Measurements from ENCODE around the gene PCDHA8.
"Not testable (repeated sequence)": the region's sequence is repeated elsewhere in the genome, so short reads cannot be mapped to it uniquely, and the experiment has no call there.

The PCDHA8 gene

DNA sequence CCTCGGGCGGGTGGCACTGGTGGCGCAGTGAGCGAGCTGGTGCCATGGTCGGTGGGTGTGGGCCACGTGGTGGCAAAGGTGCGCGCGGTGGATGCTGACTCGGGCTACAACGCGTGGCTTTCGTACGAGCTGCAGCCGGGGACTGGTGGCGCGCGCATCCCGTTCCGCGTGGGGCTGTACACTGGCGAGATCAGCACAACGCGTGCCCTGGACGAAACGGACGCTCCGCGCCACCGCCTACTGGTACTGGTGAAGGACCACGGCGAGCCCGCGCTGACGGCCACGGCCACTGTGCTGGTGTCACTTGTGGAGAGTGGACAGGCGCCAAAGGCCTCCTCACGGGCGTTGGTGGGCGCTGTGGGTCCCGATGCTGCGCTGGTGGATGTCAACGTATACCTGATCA lies 32.1 kb upstream of the PCDHA8 start:
- Histone ChIP-seq H3K27ac (ENCODE audit: low read depth, low read length) (no peak overlapping the region), H3K27me3 (ENCODE audit: control insufficient read depth, insufficient read depth, low read length) (no peaks in the 10 kb centered on the region), H3K4me3 (ENCODE audit: low read length) (no peak overlapping the region), H3K9ac (ENCODE audit: low read length) (no peak overlapping the region), H3K36me3 (ENCODE audit: control insufficient read depth, insufficient read depth, low read length) (no peaks in the 10 kb centered on the region), H3K4me1 (ENCODE audit: control insufficient read depth, insufficient read depth, low read length) (no peaks in the 10 kb centered on the region)

- H3K27ac ChIP-seq (ENCODE audit: low read depth, low read length) = no peak within 1 kb of the TSS
- no peak within 1 kb of the TSS for H3K4me3 ChIP-seq (ENCODE audit: low read length)
- H3K36me3 ChIP-seq (ENCODE audit: control insufficient read depth, insufficient read depth, low read length) = no peaks in the 10 kb centered on the region
- H3K9ac ChIP-seq (ENCODE audit: low read length) = no peak within 1 kb of the TSS
- no peaks in the 10 kb centered on the region for H3K4me1 ChIP-seq (ENCODE audit: control insufficient read depth, insufficient read depth, low read length)
- H3K27me3 ChIP-seq (ENCODE audit: control insufficient read depth, insufficient read depth, low read length) = no peaks in the 10 kb centered on the region
Measured at GRCh38 chr5:140821375-140822280, 19.4 kb upstream of the PCDHA8 start, which contains the start of gene PCDHA5. TSS of gene PCDHA5 (plus strand) at chr5:140821613.

GRCh38 chr5:140822281-140822629 lies 18.7 kb upstream of the PCDHA8 start:
- Histone ChIP-seq H3K4me3 (ENCODE audit: low read length) (no peak overlapping the region), H3K27me3 (ENCODE audit: control insufficient read depth, insufficient read depth, low read length) (no peaks in the 10 kb centered on the region), H3K36me3 (ENCODE audit: control insufficient read depth, insufficient read depth, low read length) (no peaks in the 10 kb centered on the region), H3K27ac (ENCODE audit: low read depth, low read length) (no peak overlapping the region), H3K4me1 (ENCODE audit: control insufficient read depth, insufficient read depth, low read length) (no peaks in the 10 kb centered on the region), H3K9ac (ENCODE audit: low read length) (no peak overlapping the region)

DNA sequence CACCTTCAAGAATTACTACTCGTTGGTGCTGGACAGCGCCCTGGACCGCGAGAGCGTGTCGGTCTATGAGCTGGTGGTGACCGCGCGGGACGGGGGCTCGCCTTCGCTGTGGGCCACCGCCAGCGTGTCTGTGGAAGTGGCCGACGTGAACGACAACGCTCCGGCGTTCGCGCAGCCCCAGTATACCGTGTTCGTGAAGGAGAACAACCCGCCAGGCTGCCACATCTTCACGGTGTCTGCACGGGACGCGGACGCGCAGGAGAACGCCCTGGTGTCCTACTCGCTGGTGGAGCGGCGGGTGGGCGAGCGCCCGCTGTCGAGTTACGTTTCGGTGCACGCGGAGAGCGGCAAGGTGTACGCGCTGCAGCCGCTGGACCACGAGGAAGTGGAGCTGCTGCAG lies 18.0 kb upstream of the PCDHA8 start:
- H3K36me3 ChIP-seq (ENCODE audit: control insufficient read depth, insufficient read depth, low read length); H3K4me1 ChIP-seq (ENCODE audit: control insufficient read depth, insufficient read depth, low read length); H3K9ac ChIP-seq (ENCODE audit: low read length); H3K27ac ChIP-seq (ENCODE audit: low read depth, low read length); H3K4me3 ChIP-seq (ENCODE audit: low read length); H3K27me3 ChIP-seq (ENCODE audit: control insufficient read depth, insufficient read depth, low read length): not testable (repeated sequence)

DNA sequence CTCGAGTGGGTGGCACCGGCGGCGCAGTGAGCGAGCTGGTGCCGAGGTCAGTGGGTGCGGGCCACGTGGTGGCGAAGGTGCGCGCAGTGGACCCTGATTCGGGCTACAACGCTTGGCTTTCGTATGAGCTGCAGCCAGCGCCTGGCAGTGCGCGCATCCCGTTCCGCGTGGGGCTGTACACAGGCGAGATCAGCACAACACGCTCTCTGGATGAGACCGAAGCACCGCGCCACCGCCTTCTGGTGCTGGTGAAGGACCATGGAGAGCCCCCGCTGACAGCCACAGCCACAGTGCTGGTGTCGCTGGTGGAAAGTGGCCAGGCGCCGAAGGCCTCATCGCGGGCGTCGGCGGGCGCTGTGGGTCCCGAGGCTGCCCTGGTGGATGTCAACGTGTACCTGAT lies 17.5 kb upstream of the PCDHA8 start:
- Histone ChIP-seq H3K4me1 (ENCODE audit: control insufficient read depth, insufficient read depth, low read length) (no peaks in the 10 kb centered on the region), H3K9ac (ENCODE audit: low read length) (no peak overlapping the region), H3K36me3 (ENCODE audit: control insufficient read depth, insufficient read depth, low read length) (no peaks in the 10 kb centered on the region), H3K27ac (ENCODE audit: low read depth, low read length) (no peak overlapping the region), H3K27me3 (ENCODE audit: control insufficient read depth, insufficient read depth, low read length) (no peaks in the 10 kb centered on the region), H3K4me3 (ENCODE audit: low read length) (no peak overlapping the region)

DNA sequence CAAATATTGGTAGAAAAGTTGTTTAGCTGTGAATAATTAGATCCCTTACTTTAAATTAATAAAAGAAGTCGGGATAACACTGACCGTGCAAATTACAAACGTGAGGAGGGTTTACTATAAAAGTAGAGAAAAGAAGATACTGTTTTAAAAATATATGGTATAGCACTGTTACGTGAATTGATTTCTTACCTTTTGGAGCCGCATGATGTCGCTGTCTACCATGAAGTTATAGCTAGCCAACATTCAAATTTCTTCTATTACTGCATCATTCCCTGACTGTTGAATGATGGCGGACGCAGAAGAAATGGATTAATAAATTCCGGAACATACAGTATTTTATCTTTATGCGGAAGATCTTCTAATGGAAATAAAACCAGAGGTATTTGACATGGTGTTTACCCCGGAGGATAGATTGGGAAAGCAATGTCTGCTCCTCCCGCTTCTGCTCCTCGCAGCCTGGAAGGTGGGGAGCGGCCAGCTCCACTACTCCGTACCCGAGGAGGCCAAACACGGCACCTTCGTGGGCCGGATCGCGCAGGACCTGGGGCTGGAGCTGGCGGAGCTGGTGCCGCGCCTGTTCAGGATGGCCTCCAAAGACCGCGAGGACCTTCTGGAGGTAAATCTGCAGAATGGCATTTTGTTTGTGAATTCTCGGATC lies 13.2 kb upstream of the PCDHA8 start, which contains the start of gene PCDHA6:
Gene PCDHA6, plus strand, starts transcription at position 257 of the 658 bp plus-strand sequence. Its CDS starts 132 bp downstream, at position 389.
- no peaks in the 10 kb centered on the region for H3K27me3 ChIP-seq (ENCODE audit: control insufficient read depth, insufficient read depth, low read length)

GRCh38 chr5:140828362-140828737 lies 12.6 kb upstream of the PCDHA8 start:
- no peak overlapping the region for H3K27ac ChIP-seq (ENCODE audit: low read depth, low read length)
- H3K27me3 ChIP-seq (ENCODE audit: control insufficient read depth, insufficient read depth, low read length) = no peaks in the 10 kb centered on the region
- H3K4me3 ChIP-seq (ENCODE audit: low read length) = no peak overlapping the region

More for the DNA sequence above, 13.2 kb upstream of the PCDHA8 start, which contains the start of gene PCDHA6:
- Histone ChIP-seq H3K36me3 (ENCODE audit: control insufficient read depth, insufficient read depth, low read length) (no peaks in the 10 kb centered on the region), H3K9ac (ENCODE audit: low read length) (no peak within 1 kb of the TSS), H3K4me1 (ENCODE audit: control insufficient read depth, insufficient read depth, low read length) (no peaks in the 10 kb centered on the region), H3K27ac (ENCODE audit: low read depth, low read length) (no peak within 1 kb of the TSS), H3K4me3 (ENCODE audit: low read length) (no peak within 1 kb of the TSS)

DNA sequence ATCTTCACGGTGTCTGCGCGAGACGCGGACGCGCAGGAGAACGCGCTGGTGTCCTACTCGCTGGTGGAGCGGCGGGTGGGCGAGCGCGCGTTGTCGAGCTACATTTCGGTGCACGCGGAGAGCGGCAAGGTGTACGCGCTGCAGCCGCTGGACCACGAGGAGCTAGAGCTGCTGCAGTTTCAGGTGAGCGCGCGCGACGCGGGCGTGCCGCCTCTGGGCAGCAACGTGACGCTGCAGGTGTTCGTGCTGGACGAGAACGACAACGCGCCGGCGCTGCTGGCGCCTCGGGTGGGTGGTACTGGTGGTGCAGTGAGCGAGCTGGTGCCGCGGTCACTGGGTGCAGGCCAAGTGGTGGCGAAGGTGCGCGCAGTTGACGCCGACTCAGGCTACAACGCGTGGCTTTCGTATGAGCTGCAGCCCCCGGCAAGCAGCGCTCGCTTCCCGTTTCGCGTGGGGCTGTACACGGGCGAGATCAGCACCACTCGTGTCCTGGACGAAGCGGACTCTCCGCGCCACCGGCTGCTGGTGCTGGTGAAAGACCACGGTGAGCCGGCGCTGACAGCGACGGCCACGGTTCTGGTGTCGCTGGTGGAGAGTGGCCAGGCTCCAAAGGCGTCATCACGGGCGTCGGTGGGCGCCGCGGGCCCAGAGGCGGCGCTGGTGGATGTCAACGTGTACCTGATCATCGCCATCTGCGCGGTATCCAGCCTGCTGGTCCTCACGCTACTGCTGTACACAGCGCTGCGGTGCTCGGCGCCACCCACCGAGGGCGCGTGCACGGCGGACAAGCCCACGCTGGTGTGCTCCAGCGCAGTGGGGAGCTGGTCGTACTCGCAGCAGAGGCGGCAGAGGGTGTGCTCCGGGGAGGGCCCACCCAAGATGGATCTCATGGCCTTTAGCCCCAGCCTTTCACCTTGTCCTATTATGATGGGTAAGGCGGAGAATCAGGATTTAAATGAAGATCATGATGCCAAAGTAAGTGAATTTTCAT lies 11.2 kb upstream of the PCDHA8 start:
- not testable (repeated sequence) for H3K4me1 ChIP-seq (ENCODE audit: control insufficient read depth, insufficient read depth, low read length); H3K4me3 ChIP-seq (ENCODE audit: low read length); H3K9ac ChIP-seq (ENCODE audit: low read length); H3K27me3 ChIP-seq (ENCODE audit: control insufficient read depth, insufficient read depth, low read length); H3K36me3 ChIP-seq (ENCODE audit: control insufficient read depth, insufficient read depth, low read length); H3K27ac ChIP-seq (ENCODE audit: low read depth, low read length)

More at GRCh38 chr5:140828362-140828737, 12.6 kb upstream of the PCDHA8 start:
- no peak overlapping the region for H3K9ac ChIP-seq (ENCODE audit: low read length)
- no peaks in the 10 kb centered on the region for H3K36me3 ChIP-seq (ENCODE audit: control insufficient read depth, insufficient read depth, low read length)
- no peaks in the 10 kb centered on the region for H3K4me1 ChIP-seq (ENCODE audit: control insufficient read depth, insufficient read depth, low read length)

DNA sequence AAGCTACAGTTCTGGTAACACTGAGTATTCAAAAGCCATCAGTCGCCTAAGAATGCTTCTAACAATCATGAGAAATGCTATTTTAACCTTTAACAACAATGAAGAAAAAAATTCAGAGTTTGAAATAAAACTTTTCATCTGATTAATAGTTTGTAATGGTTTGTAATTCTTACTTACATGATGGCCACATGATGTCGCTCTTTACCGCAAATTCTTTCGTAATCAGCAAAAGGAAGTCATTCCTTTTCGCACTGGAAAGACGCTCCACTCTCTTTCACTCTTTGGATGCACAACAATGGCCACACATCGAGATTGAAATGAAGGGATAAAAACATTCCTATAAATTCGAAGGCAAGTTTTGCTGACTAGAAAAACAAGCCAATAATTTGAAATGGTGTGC lies 7.0 kb upstream of the PCDHA8 start, which contains the start of gene PCDHA7:
Gene PCDHA7, plus strand, starts transcription at position 277 of the 400 bp plus-strand sequence. Its CDS starts 115 bp downstream, at position 392.
- no peak within 1 kb of the TSS for H3K4me3 ChIP-seq (ENCODE audit: low read length)
- H3K27me3 ChIP-seq (ENCODE audit: control insufficient read depth, insufficient read depth, low read length) = peaks cover 2% of the 10 kb centered on the region
- H3K4me1 ChIP-seq (ENCODE audit: control insufficient read depth, insufficient read depth, low read length) = no peaks in the 10 kb centered on the region
- no peak within 1 kb of the TSS for H3K9ac ChIP-seq (ENCODE audit: low read length)
- H3K36me3 ChIP-seq (ENCODE audit: control insufficient read depth, insufficient read depth, low read length) = no peaks in the 10 kb centered on the region
- no peak within 1 kb of the TSS for H3K27ac ChIP-seq (ENCODE audit: low read depth, low read length)

DNA sequence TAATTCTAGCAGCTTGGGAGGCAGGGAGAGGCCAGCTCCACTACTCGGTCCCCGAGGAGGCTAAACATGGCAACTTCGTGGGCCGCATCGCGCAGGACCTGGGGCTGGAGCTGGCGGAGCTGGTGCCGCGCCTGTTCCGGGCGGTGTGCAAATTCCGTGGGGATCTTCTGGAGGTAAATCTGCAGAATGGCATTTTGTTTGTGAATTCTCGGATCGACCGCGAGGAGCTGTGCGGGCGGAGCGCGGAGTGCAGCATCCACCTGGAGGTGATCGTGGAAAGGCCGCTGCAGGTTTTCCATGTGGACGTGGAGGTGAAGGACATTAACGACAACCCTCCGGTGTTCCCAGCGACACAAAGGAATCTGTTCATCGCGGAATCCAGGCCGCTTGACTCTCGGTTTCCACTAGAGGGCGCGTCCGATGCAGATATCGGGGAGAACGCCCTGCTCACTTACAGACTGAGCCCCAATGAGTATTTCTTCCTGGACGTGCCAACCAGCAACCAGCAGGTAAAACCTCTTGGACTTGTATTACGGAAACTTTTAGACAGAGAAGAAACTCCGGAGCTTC lies 6.5 kb upstream of the PCDHA8 start:
- H3K27ac ChIP-seq (ENCODE audit: low read depth, low read length); H3K4me3 ChIP-seq (ENCODE audit: low read length); H3K27me3 ChIP-seq (ENCODE audit: control insufficient read depth, insufficient read depth, low read length); H3K4me1 ChIP-seq (ENCODE audit: control insufficient read depth, insufficient read depth, low read length); H3K36me3 ChIP-seq (ENCODE audit: control insufficient read depth, insufficient read depth, low read length); H3K9ac ChIP-seq (ENCODE audit: low read length): not testable (repeated sequence)

DNA sequence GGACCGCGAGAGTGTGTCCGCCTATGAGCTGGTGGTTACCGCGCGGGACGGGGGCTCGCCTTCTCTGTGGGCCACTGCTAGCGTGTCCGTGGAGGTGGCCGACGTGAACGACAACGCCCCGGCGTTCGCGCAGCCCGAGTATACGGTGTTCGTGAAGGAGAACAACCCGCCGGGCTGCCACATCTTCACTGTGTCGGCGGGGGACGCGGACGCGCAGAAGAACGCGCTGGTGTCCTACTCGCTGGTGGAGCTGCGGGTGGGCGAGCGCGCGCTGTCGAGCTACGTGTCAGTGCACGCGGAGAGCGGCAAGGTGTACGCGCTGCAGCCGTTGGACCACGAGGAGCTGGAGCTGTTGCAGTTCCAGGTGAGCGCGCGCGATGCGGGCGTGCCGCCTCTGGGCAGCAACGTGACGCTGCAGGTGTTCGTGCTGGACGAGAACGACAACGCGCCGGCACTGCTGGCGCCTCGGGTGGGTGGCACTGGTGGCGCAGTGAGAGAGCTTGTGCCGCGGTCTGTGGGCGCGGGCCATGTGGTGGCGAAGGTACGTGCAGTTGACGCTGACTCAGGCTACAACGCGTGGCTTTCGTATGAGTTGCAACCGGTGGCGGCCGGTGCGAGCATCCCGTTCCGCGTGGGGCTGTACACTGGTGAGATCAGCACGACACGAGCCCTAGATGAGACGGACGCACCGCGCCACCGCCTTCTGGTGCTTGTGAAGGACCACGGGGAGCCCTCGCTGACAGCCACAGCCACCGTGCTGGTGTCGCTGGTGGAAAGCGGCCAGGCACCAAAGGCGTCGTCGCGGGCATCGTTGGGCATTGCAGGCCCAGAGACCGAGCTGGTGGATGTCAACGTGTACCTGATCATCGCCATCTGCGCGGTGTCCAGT lies 5.1 kb upstream of the PCDHA8 start:
- Histone ChIP-seq H3K9ac (ENCODE audit: low read length) (no peak overlapping the region), H3K27ac (ENCODE audit: low read depth, low read length) (no peak overlapping the region), H3K27me3 (ENCODE audit: control insufficient read depth, insufficient read depth, low read length) (peaks cover 2% of the 10 kb centered on the region), H3K4me3 (ENCODE audit: low read length) (no peak overlapping the region), H3K36me3 (ENCODE audit: control insufficient read depth, insufficient read depth, low read length) (no peaks in the 10 kb centered on the region), H3K4me1 (ENCODE audit: control insufficient read depth, insufficient read depth, low read length) (no peaks in the 10 kb centered on the region)
